ENCODE measurements around the gene ATP11B. TPM values are rescaled to one million over a fixed set of nuclear protein-coding genes. Genes with fewer than 3 reads are reported as not detected.
A peak's percentile ranks its signal among the peaks of the same experiment; 100 is the strongest.

Gene ATP11B
- polyA plus RNA-seq, 2 of the 4 experiments (the other 2 are of a cell fraction): 10.1 to 17.2 TPM

DNA sequence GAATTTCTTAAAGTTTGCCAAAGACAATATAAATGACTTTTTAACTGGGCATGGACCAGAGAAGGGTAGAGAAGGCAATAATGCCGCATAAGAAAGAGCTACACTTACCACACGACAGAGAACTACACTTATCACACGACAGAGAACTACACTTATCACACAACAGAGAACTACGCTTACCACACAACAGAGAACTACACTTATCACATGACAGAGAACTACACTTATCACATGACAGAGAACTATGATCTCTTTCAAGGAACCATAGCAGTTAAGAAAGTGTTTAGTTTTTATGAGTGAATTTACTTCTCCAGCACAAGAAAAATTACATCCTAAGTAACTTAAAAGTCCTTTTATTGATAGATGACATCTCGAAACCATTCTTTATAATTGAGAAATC is 155.0 kb downstream of the ATP11B start:
- CTCF ChIA-PET: no interaction called here

DNA sequence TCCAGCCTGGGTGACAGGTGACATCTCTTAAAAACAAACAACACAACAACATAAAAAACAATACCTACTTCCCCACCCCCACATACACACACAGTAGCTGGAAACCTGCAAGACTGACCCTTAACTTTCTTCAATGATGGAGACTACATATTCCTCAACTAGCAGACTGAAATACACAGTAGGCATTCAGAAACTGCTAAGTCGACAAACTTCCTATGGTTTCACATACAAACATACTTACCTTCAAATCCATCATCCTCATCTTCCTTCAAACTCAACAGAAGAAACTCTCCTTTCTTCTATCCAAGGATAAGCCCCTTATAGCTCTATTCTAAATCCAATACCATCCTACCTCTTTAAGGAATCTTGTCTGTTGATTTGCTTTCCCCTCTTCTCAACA is 156.4 kb downstream of the ATP11B start:
- H3K4me1 ChIP-seq: no peaks in the 10 kb centered on the region; the same call in 2 of the 3 replicates
- TF ChIP-seq MAFK (IDR thresholded peaks at IDR 0.05; ENCODE audit: partially characterized antibody): peak; percentile 66
- no peak for TF ChIP-seq RNF2 (IDR thresholded peaks at IDR 0.05; ENCODE audit: borderline replicate concordance, low read depth)
- ATAC-seq (no peak), FAIRE-seq (no peak), DNase-seq (ENCODE audit: low read depth in 1 of 2, low spot score in 1 of 2) (no peak)
- H3K9me3 ChIP-seq: no peaks in the 10 kb centered on the region
- WGBS (ENCODE audit: missing lambda C conversion rate): 95% methylated on average over 1 of the region's 1 CpG
- ChIA-PET CTCF (interaction anchor here (0.7 kb wide), 1 partner anchor 235 kb away, joined by 3 read pairs; no protein-coding TSS in a partner anchor), POLR2A (no interaction called here)
- no peak overlapping the region for H3K4me2 ChIP-seq
- no peak overlapping the region for H3K27ac ChIP-seq
- H3K4me3 ChIP-seq: no peak overlapping the region

More for the DNA sequence above, 155.0 kb downstream of the ATP11B start:
- TF ChIP-seq EHF (CRISPR knock-in tag; IDR thresholded peaks at IDR 0.05) (no peak), CHD4 (IDR thresholded peaks at IDR 0.05; ENCODE audit: borderline replicate concordance) (no peak), BHLHE40 (IDR thresholded peaks at IDR 0.05; ENCODE audit: low read depth, low read length) (no peak)
- TF ChIP-seq, protein P1, sequence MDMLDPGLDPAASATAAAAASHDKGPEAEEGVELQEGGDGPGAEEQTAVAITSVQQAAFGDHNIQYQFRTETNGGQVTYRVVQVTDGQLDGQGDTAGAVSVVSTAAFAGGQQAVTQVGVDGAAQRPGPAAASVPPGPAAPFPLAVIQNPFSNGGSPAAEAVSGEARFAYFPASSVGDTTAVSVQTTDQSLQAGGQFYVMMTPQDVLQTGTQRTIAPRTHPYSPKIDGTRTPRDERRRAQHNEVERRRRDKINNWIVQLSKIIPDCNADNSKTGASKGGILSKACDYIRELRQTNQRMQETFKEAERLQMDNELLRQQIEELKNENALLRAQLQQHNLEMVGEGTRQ (IDR thresholded peaks at IDR 0.05): 0 out of 2 replicates have a peak, but pooled peaks have one; percentile 31
- DNase-seq (ENCODE audit: low read depth in 1 of 2, low spot score in 1 of 2): no peak
- ATAC-seq: no peak
- Histone ChIP-seq H3K4me3 (no peak overlapping the region), H3K9me3 (no peaks in the 10 kb centered on the region), H3K4me2 (no peak overlapping the region), H3K4me1 (no peaks in the 10 kb centered on the region), H3K27ac (no peak overlapping the region)
- WGBS (ENCODE audit: missing lambda C conversion rate): 94% methylated on average over 5 of the region's 5 CpGs
- no peak for FAIRE-seq
- POLR2A ChIA-PET: no interaction called here

DNA sequence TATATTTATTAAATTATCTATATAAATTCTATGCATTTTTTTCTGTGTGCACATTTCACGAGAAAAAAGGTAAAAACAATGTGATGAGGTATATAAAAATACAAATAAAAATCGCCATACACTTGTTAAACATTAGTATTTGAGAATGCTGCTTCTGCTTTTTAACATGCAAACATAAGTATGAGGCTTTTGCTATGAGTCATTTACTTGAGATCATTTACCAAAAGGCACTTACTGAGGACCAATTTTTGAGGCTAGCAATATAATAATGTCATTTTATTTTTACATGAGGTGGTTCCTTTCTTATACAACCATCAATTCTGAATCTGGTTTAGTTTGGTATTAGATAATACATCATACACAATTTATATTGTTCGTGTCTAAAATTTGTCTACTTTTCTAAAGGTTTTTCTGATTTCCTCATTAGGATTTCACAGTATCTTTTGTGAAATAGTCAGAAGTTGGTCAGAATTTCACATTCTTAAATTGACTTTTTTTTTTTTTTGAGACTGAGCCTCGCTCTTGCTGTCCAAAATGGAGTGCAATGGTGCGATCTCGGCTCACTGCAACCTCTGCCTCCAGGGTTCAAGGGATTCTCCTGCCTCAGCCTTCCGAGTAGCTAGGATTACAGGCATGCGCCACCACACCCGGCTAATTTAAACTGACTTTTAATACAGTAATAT is 161.4 kb downstream of the ATP11B start:
- Histone ChIP-seq H3K4me1 (peaks cover 4% of the 10 kb centered on the region; the same call in 2 of the 3 replicates), H3K27ac (no peak overlapping the region), H3K9me3 (no peaks in the 10 kb centered on the region), H3K4me2 (no peak overlapping the region), H3K4me3 (no peak overlapping the region)
- ATAC-seq: no peak
- no peak for FAIRE-seq
- 83% methylated on average over 9 of the region's 9 CpGs for WGBS (ENCODE audit: missing lambda C conversion rate)
- CTCF ChIA-PET: no interaction called here
- POLR2A ChIA-PET: no interaction called here
- DNase-seq (ENCODE audit: low read depth in 1 of 2, low spot score in 1 of 2): no peak
- TF ChIP-seq HOXB13 (CRISPR knock-in tag; IDR thresholded peaks at IDR 0.05; ENCODE audit: low read depth) (no peak), MYC (IDR thresholded peaks at IDR 0.05; ENCODE audit: borderline replicate concordance, low read length) (no peak), RNF2 (IDR thresholded peaks at IDR 0.05; ENCODE audit: borderline replicate concordance, low read depth) (no peak), JUNB (IDR thresholded peaks at IDR 0.05) (no peak), NR3C1 (IDR thresholded peaks at IDR 0.05) (no peak), NPAS2 (CRISPR knock-in tag; IDR thresholded peaks at IDR 0.05; ENCODE audit: borderline replicate concordance) (no peak), MAZ (IDR thresholded peaks at IDR 0.05; ENCODE audit: borderline replicate concordance, low read depth, low read length) (no peak), KDM1A (IDR thresholded peaks at IDR 0.05; ENCODE audit: low read depth) (no peak), POLR2AphosphoS2 (conservative IDR thresholded peaks at IDR 0.05; ENCODE audit: low read length) (no peak)
- TF ChIP-seq, protein P2, sequence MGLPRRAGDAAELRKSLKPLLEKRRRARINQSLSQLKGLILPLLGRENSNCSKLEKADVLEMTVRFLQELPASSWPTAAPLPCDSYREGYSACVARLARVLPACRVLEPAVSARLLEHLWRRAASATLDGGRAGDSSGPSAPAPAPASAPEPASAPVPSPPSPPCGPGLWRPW (IDR thresholded peaks at IDR 0.05): no peak
- TF ChIP-seq, protein P3, sequence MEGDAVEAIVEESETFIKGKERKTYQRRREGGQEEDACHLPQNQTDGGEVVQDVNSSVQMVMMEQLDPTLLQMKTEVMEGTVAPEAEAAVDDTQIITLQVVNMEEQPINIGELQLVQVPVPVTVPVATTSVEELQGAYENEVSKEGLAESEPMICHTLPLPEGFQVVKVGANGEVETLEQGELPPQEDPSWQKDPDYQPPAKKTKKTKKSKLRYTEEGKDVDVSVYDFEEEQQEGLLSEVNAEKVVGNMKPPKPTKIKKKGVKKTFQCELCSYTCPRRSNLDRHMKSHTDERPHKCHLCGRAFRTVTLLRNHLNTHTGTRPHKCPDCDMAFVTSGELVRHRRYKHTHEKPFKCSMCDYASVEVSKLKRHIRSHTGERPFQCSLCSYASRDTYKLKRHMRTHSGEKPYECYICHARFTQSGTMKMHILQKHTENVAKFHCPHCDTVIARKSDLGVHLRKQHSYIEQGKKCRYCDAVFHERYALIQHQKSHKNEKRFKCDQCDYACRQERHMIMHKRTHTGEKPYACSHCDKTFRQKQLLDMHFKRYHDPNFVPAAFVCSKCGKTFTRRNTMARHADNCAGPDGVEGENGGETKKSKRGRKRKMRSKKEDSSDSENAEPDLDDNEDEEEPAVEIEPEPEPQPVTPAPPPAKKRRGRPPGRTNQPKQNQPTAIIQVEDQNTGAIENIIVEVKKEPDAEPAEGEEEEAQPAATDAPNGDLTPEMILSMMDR (IDR thresholded peaks at IDR 0.05): no peak

DNA sequence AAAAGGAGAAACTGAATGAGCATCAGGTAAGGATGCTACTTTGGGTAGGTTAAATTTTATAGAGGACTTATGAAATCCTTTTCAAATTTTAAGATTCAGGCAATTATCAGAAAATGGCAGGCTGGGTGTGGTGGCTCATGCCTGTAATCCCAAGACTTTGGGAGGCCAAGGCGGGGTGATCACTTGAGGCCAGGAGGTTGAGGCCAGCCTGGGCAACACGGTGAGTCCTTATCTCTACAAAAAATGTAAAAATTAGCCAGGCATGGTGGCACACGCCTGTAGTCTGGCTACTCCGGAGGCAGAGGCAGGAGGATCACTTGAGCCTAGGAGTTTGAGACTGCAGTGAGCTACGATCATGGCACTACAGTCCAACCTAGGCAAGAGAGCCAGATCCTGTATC is 163.9 kb downstream of the ATP11B start:
- Histone ChIP-seq H3K4me1 (peaks cover 10% of the 10 kb centered on the region; the same call in 2 of the 3 replicates), H3K9me3 (no peaks in the 10 kb centered on the region), H3K27ac (no peak overlapping the region), H3K4me2 (no peak overlapping the region), H3K4me3 (no peak overlapping the region)
- ATAC-seq (no peak), FAIRE-seq (no peak), DNase-seq (ENCODE audit: low read depth in 1 of 2, low spot score in 1 of 2) (no peak)
- ChIA-PET CTCF (no interaction called here), POLR2A (interaction anchor here (0.7 kb wide), 1 partner anchor 58 kb away, joined by 3 read pairs; no protein-coding TSS in a partner anchor)
- WGBS (ENCODE audit: missing lambda C conversion rate): 93% methylated on average over 5 of the region's 5 CpGs
- no peak for TF ChIP-seq ZFP36 (IDR thresholded peaks at IDR 0.05; ENCODE audit: borderline replicate concordance, partially characterized antibody)
- TF ChIP-seq TFCP2L1 (CRISPR knock-in tag; IDR thresholded peaks at IDR 0.05): no peak
- TF ChIP-seq, protein P4, sequence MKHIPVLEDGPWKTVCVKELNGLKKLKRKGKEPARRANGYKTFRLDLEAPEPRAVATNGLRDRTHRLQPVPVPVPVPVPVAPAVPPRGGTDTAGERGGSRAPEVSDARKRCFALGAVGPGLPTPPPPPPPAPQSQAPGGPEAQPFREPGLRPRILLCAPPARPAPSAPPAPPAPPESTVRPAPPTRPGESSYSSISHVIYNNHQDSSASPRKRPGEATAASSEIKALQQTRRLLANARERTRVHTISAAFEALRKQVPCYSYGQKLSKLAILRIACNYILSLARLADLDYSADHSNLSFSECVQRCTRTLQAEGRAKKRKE (CRISPR knock-in tag; IDR thresholded peaks at IDR 0.05; ENCODE audit: low read depth): no peak
- TF ChIP-seq, protein P5, sequence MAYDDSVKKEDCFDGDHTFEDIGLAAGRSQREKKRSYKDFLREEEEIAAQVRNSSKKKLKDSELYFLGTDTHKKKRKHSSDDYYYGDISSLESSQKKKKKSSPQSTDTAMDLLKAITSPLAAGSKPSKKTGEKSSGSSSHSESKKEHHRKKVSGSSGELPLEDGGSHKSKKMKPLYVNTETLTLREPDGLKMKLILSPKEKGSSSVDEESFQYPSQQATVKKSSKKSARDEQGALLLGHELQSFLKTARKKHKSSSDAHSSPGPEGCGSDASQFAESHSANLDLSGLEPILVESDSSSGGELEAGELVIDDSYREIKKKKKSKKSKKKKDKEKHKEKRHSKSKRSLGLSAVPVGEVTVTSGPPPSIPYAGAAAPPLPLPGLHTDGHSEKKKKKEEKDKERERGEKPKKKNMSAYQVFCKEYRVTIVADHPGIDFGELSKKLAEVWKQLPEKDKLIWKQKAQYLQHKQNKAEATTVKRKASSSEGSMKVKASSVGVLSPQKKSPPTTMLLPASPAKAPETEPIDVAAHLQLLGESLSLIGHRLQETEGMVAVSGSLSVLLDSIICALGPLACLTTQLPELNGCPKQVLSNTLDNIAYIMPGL (CRISPR knock-in tag; IDR thresholded peaks at IDR 0.05; ENCODE audit: borderline replicate concordance): no peak
- TF ChIP-seq, protein P3 (IDR thresholded peaks at IDR 0.05): no peak
- TF ChIP-seq NPAS2 (CRISPR knock-in tag; IDR thresholded peaks at IDR 0.05; ENCODE audit: borderline replicate concordance): no peak
- TF ChIP-seq ESRRA (IDR thresholded peaks at IDR 0.05; ENCODE audit: borderline replicate concordance, low read length): no peak
- TF ChIP-seq JUNB (IDR thresholded peaks at IDR 0.05): no peak

Data from A549 (cell line).